A549 (cell line): ENCODE data around the gene ACBD6.

ENCODE experiments used
- JUN ChIP-seq, 2 experiments: fragments of >200 bp; sonication (Bioruptor Twin); formaldehyde crosslinking; IDR thresholded peaks; 2 replicates in 1 of 2; 3 replicates in 1 of 2; pipeline ENCODE4 v1.6.1; 2016 to 2017
- JUNB ChIP-seq: fragments of >200 bp; sonication (Bioruptor Twin); formaldehyde crosslinking; IDR thresholded peaks from 2 replicates; pipeline ENCODE4 v1.6.1; 2016
- MAX ChIP-seq: IDR thresholded peaks from 2 replicates; pipeline ENCODE4 v1.6.1; 2012
- MAZ ChIP-seq: fragments of 150-350 bp; IDR thresholded peaks from 2 replicates; pipeline ENCODE4 v1.6.1; 2014; ENCODE audit warnings: antibody characterized with exemption, low read depth, low read length, borderline replicate concordance
- NR3C1 ChIP-seq: fragments of >200 bp; sonication (Bioruptor Twin); formaldehyde crosslinking; IDR thresholded peaks from 3 replicates; pipeline ENCODE4 v1.6.1; 2017
- POLR2A ChIP-seq: IDR thresholded peaks from 2 replicates; pipeline ENCODE4 v1.6.1; 2012; ENCODE audit warnings: mild to moderate bottlenecking, low read length
- POLR2AphosphoS2 ChIP-seq: conservative IDR thresholded peaks from 2 replicates; pipeline ENCODE4 v1.6.1; 2012; ENCODE audit warnings: low read length, improper control_type of control experiment, inconsistent platforms
- REST ChIP-seq: fragments of 200-600 bp; sonication (generic); IDR thresholded peaks from 2 replicates; pipeline ENCODE4 v1.6.1; 2016; ENCODE audit warnings: antibody characterized with exemption, mild to moderate bottlenecking, moderate library complexity
- USF2 ChIP-seq: fragments of 450-650 bp; IDR thresholded peaks from 2 replicates; pipeline ENCODE4 v1.6.1; 2014; ENCODE audit warnings: antibody characterized with exemption
- TF ChIP-seq, protein P1 (sequence below): fragments of >200 bp; sonication (Bioruptor Twin); formaldehyde crosslinking; IDR thresholded peaks from 3 replicates; pipeline ENCODE4 v1.5.1; 2016
- TF ChIP-seq, protein P2 (sequence below): fragments of 150-350 bp; IDR thresholded peaks from 2 replicates; pipeline ENCODE4 v1.6.1; 2014; ENCODE audit warnings: low read depth, mild to moderate bottlenecking, low read length
- TF ChIP-seq, protein P3 (sequence below): IDR thresholded peaks from 2 replicates; pipeline ENCODE4 v1.6.1; 2012; ENCODE audit warnings: low read depth, borderline replicate concordance

GRCh38 chr1:180550241-180550640 lies 47.9 kb upstream of the ACBD6 start:
- TF ChIP-seq, protein P1, sequence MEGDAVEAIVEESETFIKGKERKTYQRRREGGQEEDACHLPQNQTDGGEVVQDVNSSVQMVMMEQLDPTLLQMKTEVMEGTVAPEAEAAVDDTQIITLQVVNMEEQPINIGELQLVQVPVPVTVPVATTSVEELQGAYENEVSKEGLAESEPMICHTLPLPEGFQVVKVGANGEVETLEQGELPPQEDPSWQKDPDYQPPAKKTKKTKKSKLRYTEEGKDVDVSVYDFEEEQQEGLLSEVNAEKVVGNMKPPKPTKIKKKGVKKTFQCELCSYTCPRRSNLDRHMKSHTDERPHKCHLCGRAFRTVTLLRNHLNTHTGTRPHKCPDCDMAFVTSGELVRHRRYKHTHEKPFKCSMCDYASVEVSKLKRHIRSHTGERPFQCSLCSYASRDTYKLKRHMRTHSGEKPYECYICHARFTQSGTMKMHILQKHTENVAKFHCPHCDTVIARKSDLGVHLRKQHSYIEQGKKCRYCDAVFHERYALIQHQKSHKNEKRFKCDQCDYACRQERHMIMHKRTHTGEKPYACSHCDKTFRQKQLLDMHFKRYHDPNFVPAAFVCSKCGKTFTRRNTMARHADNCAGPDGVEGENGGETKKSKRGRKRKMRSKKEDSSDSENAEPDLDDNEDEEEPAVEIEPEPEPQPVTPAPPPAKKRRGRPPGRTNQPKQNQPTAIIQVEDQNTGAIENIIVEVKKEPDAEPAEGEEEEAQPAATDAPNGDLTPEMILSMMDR, result no peak
- TF ChIP-seq JUN (IDR thresholded peaks at IDR 0.05), result no peak
- no peak for TF ChIP-seq REST
- TF ChIP-seq MAZ, result no peak
- TF ChIP-seq POLR2A, result no peak
- TF ChIP-seq, protein P2, sequence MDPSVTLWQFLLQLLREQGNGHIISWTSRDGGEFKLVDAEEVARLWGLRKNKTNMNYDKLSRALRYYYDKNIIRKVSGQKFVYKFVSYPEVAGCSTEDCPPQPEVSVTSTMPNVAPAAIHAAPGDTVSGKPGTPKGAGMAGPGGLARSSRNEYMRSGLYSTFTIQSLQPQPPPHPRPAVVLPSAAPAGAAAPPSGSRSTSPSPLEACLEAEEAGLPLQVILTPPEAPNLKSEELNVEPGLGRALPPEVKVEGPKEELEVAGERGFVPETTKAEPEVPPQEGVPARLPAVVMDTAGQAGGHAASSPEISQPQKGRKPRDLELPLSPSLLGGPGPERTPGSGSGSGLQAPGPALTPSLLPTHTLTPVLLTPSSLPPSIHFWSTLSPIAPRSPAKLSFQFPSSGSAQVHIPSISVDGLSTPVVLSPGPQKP, result no peak
- no peak for TF ChIP-seq MAX
- TF ChIP-seq, protein P3, sequence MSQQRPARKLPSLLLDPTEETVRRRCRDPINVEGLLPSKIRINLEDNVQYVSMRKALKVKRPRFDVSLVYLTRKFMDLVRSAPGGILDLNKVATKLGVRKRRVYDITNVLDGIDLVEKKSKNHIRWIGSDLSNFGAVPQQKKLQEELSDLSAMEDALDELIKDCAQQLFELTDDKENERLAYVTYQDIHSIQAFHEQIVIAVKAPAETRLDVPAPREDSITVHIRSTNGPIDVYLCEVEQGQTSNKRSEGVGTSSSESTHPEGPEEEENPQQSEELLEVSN, result no peak
- no peak for TF ChIP-seq NR3C1
- TF ChIP-seq USF2, result no peak
- TF ChIP-seq POLR2AphosphoS2, result no peak
- TF ChIP-seq JUNB, result no peak
